Dedifferentiated amniotic fluid mesenchymal stem cell (primary cell): ENCODE results near the gene TMEM126A.
"Not testable (repeated sequence)": the region's sequence is repeated elsewhere in the genome, so short reads cannot be mapped to it uniquely, and the experiment has no call there.

Source experiments
- DNase-seq: peaks from one replicate; pipeline ENCODE4 v3.0.0-alpha.2; 2016; ENCODE audit errors: extremely low spot score

Gene TMEM126A

DNA sequence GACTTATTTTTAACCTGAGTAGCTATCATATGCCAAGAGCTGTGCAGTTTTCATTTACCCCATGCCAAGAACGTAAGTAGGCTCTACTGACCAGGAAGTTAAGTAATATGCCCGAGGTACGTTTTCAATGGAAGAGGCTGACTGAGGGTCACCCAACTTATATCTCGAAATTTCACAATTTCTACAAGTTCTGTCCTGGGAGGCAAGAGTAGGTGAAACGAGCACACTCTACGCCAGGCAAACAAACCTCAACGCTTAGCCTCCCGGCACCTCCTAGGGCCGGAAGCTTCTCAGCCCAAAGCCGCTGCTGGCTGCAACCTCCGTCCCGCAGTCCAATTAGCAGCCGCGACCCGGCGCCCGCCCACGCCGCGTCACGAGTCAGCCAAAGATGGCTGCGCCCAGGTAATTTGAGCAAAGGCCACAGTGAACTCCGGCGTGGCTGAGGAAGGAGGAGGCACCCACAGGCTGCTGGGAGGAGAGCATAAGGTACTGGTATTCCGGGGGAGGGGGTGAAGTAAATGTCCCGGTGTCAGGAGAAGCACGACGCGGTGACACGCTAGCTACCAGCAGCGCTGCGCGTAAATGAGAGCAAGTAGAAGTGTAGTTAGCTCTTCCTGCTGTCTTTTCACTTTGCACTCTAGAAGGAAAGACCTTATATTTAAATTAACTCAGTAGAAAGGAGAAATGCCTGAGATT is at the start of gene TMEM126A:
TMEM126A (plus strand) TSS at position 364 of the 696 bp plus-strand sequence. CDS start 2,289 bp downstream, outside the sequence.
- DNase-seq, result peak; percentile 75

DNA sequence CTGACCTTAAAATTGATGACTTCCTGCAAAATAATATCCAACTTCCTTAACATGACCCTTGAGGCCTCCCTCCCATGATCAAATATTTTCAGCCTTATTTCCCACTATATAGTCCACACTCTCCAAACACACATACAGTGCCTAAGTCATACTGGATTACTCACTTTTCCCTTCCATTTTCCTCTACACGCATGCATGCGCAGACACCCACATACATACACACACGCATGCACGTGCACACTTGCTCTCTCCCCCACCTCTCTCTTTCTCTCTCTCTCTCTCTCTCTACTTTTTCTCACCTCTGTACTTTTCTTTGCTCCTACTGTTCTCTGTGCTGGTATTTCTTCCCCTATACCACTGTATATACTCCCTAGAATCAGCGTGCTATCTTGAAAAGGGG is 48.7 kb upstream of the TMEM126A start:
- DNase-seq, result no peak

DNA sequence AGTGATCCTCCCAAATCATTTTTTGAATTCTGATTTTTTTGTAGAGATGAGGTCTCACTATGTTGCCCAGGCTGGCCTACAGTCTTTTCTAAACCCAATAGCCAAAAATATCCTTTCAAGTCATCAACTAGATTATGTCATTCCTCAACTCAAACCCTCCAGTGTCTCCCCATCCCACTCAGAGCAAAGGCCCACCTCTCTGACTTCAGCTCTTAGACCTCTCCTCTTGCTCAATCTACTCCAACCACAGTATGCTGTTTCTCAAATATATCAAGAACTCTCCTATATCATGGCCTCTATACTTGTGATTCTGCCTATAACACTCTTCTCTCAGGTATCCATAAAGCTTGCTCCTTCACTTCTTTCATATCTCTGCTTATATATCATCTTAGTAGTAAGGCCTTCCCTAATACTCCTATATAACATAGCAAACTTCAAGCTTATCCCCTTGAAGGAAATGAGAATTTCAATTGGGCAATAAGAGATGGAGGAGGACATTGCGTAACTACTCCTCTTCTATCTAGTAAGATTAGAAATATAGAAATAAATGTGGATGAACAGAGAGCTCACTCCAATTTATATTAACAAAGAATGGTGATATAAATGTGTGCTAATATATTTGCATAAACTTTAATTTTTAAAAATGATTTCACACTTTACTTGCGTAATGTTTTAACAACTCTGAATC is 45.1 kb upstream of the TMEM126A start:
- DNase-seq, result no peak

DNA sequence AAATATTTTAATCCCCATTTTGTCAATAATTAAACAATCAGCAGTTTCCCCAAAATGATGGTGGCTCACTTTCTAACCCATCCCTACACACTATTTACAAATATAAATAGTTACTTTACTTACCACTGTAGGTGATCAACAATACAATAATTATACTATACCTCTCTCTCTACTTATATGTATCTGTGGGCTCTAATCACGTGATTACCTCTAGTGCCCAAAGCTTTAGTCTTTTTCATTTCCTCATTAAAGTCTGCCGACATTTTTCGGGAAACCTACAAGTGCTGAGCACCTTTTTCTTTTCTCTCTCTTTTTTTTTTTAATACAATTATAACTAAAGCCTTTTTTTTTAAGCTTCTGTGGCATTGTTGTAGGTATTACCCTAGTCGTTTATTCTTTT is 44.5 kb upstream of the TMEM126A start:
- no peak for DNase-seq

DNA sequence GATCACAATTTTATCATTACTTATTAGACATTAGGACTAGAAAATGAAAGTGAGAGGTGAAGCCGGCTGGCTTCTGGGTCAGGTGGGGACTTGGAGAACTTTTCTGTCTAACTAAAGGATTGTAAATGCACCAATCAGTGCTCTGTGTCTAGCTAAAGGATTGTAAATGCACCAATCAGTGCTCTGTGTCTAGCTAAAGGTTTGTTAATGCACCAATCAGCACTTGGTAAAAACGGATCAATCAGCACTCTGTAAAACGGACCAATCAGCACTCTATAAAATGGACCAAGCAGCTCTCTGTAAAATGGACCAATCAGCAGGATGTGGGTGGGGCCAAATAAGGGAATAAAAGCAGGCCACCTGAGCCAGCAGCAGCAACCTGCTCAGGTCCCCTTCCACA is 41.5 kb upstream of the TMEM126A start:
- not testable (repeated sequence) for DNase-seq

DNA sequence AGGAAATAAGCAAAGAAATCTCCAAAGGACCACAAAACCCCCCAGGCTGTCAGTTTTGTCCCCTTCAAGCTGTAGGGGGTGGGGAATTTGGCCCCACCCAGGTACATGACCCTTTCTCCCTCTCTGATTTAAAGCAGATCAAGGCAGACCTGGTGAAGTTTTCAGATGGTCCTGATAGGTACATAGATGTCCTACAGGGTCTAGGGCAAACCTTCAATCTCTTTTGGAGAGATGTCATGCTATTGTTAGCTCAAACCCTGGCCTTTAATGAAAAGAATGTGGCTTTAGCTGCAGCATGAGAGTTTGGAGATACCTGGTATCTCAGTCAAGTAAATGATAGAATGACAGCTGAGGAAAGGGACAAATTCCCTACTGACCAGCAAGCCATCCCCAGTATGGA is 39.1 kb upstream of the TMEM126A start:
- not testable (repeated sequence) for DNase-seq

DNA sequence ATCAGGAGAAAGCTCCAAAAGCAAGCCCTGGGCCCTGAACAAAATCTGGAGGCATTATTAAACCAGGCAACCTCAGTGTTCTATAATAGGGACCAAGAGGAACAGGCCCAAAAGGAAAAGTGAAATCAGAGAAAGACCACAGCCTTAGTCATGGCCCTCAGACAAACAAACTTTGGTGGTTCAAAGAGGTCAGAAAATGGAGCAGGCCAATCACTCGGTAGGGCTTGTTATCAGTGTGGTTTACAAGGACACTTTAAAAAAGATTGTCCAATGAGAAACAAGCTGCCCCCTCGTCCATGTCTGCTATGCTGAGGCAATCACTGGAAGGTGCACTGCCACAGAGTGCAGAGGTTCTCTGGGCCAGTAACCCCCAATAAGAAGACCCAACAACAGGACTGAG is 38.5 kb upstream of the TMEM126A start:
- not testable (repeated sequence) for DNase-seq

DNA sequence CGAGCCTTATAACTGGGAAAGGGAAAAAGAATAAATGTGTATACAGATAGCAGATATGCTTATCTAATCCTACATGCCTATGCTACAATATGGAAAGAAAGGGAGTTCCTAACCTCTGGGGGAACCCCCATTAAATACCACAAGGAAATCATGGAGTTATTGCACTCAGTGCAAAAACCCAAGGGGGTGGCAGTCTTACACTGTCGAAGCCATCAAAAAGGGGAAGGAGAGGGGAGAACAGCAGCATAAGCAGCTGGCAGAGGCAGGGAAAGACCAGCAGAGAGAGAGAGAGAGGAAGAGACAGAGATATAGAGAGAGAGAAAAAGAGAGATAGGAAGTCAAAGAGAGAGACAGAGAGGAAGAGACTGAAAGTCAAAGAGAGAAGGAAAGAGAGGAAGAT is 36.1 kb upstream of the TMEM126A start:
- DNase-seq, result not testable (repeated sequence)

DNA sequence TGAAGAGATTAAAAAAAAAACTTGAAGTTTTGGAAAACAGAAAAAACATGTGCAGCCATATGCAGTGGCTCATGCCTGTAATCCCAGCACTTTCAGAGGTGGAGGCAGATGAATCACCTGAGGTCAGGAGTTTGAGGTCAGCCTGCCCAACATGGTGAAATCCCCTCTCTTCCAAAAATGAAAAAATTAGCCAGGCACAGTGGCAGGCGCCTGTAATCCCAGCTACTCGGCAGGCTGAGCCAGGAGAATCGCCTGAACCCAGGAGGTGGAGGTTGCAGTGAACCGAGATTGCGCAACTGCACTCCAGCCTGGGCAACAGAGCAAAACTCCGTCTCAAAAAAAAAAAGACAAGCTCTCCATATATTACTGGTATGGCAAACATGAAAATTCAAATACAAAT is 28.3 kb upstream of the TMEM126A start:
- no peak for DNase-seq

DNA sequence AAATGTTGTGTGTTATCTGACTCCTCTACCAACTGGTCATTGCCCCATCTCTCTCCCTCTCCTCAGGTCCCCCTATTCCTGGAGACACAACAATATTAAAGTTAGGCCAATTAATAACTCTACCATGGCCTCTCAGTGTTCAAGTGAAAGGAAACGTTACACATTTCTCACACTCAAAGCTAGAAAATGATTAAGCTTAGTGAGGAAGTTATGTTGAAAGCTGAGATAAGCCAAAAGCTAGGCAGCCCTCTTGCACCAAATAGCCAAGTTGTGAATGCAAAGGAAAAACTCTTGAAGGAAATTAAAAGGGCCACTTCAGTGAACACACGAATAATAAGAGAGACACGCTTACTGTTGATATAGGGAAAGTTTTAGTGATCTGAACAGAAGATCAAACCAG is 27.5 kb upstream of the TMEM126A start:
- no peak for DNase-seq

DNA sequence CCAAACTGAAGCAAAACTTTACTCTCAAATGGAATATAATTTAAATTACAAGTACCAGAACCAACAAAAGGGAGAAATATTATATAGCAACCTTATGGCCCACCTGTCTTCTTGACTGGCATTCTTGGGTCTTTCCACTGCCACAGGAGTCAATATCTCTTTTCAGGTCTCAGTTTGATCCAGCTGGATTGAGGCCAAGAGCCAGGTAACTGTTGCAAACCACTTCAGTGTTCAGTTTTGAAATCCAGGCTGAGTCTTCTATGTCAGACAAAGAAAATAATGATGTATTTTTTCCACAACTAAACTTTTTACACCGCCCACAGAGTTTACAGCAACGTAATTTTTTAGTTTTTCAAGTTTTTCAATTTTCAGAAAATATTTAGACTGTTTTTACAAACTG is 21.3 kb upstream of the TMEM126A start:
- no peak for DNase-seq

DNA sequence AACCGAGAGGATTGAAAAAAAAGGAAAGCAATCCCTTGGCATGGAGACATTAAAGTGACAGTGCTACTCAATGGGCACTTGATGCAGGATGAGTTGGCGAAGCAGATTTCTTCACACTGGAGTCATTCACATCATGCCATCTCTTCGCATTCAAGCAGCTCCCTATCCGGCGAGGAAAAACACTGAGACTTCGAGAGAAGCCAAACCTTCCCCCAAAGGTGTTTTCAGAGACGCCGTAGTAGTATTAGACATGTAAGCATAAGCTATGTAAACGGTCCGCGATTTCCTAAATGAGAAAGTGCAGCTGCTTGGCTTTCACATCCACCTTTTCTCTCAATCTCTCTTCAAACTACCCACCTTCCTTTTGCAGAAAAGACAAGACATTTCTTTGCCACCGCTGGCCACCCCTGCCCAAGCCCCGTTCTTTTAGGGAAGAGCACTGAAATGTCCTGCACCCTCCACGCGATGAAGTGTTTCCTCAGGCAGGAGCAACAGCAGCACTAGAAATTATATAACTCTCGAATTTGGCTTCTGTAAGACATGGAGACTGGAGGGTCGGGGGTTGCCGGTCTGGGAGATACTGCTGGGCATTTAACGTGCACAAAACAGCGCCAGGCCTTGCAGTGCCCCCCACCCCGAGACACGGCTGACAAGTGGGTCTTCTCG is 20.3 kb upstream of the TMEM126A start, which contains the start of gene DLG2:
DLG2 (minus strand) TSS at position 13 of the 666 bp plus-strand sequence.
- DNase-seq, result peak; percentile 46

DNA sequence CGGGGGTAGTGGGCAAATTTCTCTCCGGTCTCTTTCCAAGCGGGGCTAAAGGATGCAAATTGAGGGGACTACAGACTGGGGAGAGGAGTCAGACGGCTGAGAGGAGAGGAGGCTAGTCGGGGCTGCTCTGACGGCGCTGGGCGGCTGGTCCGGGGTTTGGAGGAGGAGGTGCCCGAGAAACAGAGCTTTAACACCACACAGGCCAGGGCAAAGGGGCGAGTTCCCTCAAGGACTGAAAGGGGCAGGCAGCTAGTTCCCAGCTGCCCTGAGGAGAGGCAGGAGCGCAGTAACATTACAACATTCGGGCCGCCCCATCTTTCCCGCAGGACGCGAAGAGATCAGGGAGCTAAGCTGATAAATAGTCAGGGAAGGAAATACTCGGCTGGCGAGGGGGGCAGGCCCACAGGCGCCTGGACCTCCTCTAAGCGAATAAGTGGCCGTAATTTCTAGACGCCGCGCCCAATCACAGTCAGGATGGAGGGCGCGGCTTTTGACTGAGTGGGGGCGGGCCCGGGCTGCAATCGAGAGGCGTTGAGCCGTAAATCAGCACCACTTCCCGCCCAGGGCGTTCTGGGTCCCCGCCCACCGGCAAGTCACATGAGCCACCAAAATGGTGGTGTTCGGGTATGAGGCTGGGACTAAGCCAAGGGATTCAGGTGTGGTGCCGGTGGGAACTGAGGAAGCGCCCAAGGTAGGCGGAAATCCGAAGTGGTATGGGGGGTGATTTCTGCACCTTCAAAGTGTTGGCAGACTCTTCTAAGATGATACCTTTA is 19.6 kb upstream of the TMEM126A start, which contains the start of gene TMEM126B:
TMEM126B (plus strand) TSS at position 596 of the 773 bp plus-strand sequence; CDS start at position 611, 15 bp downstream.
- DNase-seq, result peak; percentile 97

DNA sequence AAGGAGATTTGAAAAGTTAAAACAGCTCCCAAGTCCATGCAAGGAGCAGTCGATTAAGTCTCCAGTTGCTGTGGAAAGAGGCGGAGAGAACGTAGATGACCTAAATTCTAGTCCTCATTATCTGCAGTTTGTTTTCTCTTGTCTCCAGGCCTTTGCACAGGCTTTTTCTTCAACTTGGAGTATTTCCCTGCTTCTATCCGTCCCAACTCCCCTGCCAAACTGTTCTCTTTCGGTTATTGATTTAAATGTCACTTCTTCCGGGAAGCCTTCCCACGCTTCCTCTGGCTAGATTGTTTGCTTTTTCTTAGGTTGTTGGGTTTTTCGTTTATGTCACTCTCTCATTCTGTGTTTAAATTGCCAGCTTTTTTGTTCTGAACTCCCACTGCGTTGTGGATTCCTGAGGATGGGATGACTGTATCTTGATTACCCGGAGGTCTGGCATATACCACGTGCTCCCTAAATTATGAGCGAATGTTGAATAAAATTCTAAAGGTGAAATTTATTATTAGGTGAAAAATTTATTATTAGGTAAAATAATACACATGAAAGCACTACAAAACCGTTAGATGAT is 18.9 kb upstream of the TMEM126A start:
- peak; percentile 28 for DNase-seq

DNA sequence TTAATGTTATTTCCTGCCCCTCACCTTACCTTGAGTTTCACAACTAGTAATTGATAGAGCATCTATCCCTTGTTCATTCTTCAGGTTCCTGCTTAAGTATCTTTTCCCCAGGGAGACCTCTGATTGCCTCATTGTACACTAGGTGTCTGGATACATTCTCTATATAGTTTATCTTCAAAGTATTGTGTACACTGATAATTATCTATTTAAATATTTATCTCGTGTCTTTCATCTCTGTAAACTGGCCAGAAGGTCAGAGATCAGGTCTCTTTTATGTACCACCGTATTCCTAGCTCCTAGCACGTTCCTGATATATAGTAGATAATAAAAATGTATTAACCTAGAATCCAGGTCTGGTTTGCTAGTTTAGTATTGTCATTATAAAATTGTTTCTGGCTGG is 13.0 kb upstream of the TMEM126A start:
- no peak for DNase-seq

DNA sequence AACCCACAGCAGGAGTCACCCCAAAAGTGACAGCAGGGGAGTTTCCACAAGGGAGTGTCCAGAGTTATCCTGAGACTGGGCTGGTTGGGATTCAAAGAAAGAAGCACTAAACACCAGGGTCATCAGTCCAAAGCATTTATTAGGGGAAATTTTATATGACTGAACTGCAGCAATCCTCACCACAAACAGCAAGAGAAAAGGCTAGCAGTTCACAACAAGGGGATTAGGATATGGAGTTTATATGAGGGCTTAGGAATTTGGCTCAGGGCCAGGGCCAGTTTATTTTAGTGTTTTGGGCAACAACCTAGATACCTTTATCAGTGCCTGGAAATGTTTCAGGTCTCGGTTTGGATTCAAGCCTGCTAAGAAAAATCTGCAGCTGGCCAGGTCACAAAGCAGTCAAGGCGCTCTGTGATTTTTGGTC is 4.6 kb upstream of the TMEM126A start:
- no peak for DNase-seq

DNA sequence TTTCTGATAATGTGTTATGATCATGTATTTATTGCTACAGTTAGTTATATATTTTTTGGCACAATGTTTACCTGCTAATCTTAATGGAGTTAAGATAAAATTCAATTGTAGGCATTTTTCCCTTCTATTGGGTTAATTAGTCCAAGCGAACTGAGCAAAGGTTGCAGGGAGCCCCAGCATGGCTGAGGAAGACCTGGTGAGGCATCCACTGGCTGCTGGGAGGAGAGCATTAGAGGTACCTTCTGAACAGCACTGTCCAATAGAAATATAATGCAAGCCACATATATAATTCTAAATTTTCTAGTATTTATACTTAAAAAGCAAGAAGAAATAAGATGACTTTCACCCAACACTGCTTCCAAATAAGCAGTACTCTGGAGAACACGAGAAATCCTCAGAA is 689 bp upstream of the TMEM126A start:
- no peak for DNase-seq

DNA sequence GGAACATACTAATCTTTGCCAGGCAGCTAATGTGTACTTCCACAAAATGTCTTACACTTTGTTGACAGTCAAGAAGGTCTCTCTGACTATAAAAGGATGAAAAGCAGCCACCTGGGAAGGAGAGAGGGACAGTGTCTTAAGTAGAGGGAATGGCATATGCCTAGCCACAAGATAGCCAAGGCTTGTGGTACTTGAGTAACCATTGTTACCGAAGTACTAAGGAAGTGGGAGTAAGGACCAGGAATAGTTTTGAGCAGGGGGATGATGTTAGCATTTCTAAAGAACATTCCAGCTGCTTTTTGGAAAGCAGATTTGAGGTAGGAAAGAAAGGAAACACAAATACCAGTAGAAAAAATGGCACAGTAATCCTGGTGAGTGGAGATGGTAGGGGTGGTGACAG is 3.4 kb downstream of the TMEM126A start:
- no peak for DNase-seq

DNA sequence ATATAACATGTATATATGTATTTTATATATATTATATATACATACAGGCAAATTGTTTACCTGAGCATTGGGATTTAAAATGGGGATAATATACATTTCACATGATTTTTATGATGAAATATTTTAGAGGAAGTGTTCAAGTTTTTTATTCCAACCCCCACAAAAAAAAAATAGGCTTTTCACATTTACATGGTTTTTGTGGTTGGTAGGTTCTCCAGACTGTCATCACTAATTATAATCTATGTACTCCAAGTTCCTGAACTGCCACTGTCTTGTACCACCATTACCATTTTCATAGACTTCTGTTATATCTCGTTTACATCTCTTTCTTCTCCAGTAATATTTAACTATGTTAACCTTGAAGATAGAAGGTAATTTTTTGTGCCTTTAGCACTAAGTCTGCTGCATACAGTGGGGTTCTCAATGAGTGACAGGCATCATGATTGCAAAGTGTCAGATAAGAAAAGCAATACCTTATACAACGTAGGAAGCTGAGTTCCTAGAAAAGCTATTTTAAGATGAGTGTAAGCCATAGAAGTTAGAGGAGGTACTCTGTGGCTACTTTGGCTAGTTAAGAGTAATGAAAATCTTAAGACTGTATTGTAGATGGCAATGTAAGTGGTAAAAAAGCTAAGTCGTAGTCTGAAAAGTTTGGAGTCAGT is 5.2 kb downstream of the TMEM126A start:
- DNase-seq, result no peak

DNA sequence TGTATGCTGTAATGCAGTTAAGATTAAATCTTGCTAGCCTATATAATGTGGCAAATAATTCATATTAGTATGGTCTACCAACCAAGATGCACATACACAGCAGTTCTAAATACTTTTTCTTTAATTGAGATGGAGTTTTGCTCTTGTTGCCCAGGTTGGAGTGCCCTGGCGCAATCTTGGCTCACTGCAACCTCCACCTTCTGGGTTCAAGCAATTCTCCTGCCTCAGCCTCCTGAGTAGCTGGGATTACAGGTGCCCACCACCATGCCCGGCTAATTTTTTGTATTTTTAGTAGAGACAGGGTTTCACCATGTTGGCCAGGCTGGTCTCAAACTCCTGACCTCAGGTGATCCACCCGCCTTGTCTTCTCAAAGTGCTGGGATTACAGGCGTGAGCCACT is 6.6 kb downstream of the TMEM126A start:
- DNase-seq, result not testable (repeated sequence)

DNA sequence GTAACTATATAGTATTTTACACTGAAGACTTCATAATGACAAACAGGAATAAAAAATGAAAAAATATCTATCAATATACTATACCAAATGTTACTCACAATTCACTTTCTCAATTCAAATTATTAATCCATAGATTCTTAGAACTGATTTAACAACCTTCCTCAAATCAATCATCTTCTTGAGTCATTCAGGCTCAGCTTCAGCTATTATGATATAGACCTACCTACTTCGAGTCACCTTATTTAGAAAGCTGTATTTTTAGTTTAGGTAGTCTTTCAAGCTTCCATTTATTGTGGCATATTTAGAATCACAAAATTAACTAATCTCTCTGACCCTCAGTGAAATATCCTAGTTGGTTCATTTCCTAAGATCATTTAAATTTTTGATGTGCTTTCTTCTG is 9.0 kb downstream of the TMEM126A start:
- no peak for DNase-seq
